PC-9 (cell line): ENCODE results near the gene STYK1.

Experiments
- EZH2 ChIP-seq: fragments of 200-600 bp; sonication (generic); IDR thresholded peaks from 2 replicates; pipeline ENCODE4 v1.8.0; 2017; ENCODE audit warnings: antibody characterized with exemption, low read depth
- TF ChIP-seq, protein P1 (sequence below): fragments of 200-600 bp; sonication (generic); conservative IDR thresholded peaks from 2 replicates; pipeline ENCODE4 v1.6.1; 2017; ENCODE audit warnings: mixed run types, antibody characterized with exemption, mild to moderate bottlenecking, moderate library complexity

DNA sequence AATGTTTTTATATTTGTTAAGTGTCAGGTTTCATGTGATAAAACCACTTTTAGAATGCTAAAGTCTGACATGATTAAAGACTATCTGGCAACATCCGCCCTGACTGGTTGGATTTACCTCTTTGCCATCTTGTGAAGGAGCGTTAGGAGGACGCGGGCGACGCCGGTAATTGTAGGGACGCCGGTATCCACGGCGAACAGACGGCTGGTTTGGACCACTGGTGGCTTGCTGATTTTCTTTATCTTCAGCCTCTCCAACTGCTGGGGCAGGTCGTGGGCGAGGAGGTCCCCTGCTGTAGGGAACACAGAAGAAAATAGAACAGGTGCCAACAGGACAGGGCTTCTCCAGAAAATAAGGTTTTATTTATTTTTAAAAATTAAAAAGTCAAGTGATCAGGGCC lies 28.0 kb upstream of the STYK1 start:
- TF ChIP-seq, protein P1, sequence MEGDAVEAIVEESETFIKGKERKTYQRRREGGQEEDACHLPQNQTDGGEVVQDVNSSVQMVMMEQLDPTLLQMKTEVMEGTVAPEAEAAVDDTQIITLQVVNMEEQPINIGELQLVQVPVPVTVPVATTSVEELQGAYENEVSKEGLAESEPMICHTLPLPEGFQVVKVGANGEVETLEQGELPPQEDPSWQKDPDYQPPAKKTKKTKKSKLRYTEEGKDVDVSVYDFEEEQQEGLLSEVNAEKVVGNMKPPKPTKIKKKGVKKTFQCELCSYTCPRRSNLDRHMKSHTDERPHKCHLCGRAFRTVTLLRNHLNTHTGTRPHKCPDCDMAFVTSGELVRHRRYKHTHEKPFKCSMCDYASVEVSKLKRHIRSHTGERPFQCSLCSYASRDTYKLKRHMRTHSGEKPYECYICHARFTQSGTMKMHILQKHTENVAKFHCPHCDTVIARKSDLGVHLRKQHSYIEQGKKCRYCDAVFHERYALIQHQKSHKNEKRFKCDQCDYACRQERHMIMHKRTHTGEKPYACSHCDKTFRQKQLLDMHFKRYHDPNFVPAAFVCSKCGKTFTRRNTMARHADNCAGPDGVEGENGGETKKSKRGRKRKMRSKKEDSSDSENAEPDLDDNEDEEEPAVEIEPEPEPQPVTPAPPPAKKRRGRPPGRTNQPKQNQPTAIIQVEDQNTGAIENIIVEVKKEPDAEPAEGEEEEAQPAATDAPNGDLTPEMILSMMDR, result no peak
- no peak for TF ChIP-seq EZH2
